ENCODE results near the gene RABEP2.
"Not testable (repeated sequence)": the region's sequence is repeated elsewhere in the genome, so short reads cannot be mapped to it uniquely, and the experiment has no call there.

Gene RABEP2

GRCh38 chr16:28901862-28902261, 23.2 kb downstream of the RABEP2 start:
- DNase-seq, result no peak

DNA sequence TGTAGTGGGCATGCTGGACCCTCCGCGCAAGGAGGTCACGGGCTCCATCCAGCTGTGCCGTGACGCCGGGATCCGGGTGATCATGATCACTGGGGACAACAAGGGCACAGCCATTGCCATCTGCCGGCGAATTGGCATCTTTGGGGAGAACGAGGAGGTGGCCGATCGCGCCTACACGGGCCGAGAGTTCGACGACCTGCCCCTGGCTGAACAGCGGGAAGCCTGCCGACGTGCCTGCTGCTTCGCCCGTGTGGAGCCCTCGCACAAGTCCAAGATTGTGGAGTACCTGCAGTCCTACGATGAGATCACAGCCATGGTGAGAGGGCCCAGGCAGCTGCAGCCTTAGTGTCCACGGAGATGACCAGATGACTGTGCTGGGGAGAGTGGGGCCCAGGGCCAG, 24.4 kb downstream of the RABEP2 start:
- no peak for DNase-seq

- no peak for DNase-seq
Observed at GRCh38 chr16:28899882-28900590, 25.0 kb downstream of the RABEP2 start.

- DNase-seq, result no peak
Observed at GRCh38 chr16:28898942-28899341, 26.1 kb downstream of the RABEP2 start.

- DNase-seq, result no peak
Observed at GRCh38 chr16:28898266-28898665, 26.8 kb downstream of the RABEP2 start.

- no peak for DNase-seq
Observed at GRCh38 chr16:28897826-28898225, 27.2 kb downstream of the RABEP2 start.

GRCh38 chr16:28895609-28896008, 29.4 kb downstream of the RABEP2 start:
- no peak for DNase-seq

- DNase-seq, result no peak
Observed at GRCh38 chr16:28893291-28893690, 31.7 kb downstream of the RABEP2 start.

DNA sequence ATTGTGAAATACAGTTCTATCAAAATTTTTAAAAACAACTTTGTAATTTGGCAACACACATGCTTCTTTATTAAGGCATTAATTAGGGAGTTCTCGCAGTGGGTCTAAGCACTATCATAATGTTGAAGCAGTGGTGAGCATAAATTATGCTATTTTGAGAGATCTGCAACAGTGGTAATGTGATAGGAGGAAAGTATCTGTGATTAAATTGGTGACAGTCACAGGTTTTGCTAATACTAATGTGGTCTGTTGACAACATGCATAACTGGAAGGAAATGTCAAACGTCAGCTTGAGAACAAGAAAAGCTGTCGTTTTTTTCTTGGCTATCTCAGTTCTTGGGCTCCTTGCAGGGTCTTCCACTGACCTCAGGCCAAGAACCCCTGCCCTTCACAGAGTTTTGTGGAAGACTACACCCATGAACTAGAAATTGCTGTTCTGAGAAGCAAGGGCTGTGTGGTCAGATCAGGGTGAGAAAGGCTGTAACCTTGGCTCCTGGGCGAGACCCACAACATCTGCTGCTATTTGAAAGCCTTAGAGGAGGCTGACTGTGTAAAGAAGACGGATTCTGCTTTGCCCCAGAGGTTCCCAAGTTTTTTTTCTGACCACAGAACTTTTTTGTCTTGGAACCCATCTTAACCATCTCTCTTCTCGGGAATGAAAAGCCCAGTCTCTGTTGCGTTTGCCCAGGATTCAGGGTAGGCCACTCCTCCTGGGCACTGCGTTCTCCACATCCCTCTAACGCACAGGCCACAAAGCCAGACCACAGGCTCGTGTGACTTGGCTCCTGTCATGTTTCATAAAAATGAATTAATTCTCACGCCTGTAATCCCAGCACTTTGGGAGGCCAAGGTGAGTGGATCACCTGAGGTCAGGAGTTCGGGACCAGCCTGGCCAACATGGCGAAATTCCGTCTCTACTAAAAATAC, 32.8 kb downstream of the RABEP2 start:
- no peak for DNase-seq

GRCh38 chr16:28890355-28890754, 34.7 kb downstream of the RABEP2 start:
- DNase-seq, result not testable (repeated sequence)

DNA sequence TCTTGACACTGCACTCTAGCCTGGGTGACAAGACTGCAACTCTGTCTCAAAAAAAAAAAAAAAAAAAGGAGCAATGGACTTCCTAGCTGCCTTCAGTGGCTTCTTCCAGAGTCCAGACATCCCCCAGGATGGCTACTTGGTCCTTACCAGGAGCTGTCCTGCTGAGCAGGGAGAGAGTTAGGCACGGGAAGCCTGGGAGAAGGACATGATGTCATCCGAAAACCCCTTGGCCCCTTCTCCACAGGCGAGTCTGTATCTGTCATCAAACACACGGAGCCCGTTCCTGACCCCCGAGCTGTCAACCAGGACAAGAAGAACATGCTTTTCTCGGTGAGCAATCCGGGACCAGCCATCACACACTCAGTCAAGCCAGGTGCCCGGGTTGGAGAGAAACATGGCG, 38.1 kb downstream of the RABEP2 start:
- no peak for DNase-seq

- no peak for DNase-seq
Observed at GRCh38 chr16:28884045-28884444, 41.0 kb downstream of the RABEP2 start.

GRCh38 chr16:28883221-28883996, 41.6 kb downstream of the RABEP2 start:
- no peak for DNase-seq

- peak; percentile 73 for DNase-seq
Observed at GRCh38 chr16:28882551-28883160, 42.4 kb downstream of the RABEP2 start.

GRCh38 chr16:28881565-28881964, 43.5 kb downstream of the RABEP2 start:
- DNase-seq, result not testable (repeated sequence)

DNA sequence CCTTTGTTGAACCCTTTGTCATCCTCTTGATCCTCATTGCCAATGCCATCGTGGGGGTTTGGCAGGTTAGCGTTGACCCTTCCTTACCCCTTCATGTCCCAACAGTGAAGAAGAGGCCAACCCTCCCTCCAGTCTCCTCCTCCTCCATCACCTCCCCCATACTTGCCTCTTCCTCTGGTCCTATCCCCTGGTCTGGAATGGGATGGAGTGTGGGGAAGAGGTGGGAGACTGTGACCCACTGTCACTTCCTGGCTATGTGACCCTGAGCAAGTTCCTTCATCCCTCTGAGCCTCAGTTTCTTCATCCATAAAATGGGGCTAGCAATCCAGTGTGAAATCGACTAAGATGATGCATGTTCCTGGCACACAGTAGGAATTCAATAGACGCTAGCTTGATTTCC, 44.1 kb downstream of the RABEP2 start:
- no peak for DNase-seq

GRCh38 chr16:28880589-28880915, 44.5 kb downstream of the RABEP2 start:
- DNase-seq, result no peak

DNA sequence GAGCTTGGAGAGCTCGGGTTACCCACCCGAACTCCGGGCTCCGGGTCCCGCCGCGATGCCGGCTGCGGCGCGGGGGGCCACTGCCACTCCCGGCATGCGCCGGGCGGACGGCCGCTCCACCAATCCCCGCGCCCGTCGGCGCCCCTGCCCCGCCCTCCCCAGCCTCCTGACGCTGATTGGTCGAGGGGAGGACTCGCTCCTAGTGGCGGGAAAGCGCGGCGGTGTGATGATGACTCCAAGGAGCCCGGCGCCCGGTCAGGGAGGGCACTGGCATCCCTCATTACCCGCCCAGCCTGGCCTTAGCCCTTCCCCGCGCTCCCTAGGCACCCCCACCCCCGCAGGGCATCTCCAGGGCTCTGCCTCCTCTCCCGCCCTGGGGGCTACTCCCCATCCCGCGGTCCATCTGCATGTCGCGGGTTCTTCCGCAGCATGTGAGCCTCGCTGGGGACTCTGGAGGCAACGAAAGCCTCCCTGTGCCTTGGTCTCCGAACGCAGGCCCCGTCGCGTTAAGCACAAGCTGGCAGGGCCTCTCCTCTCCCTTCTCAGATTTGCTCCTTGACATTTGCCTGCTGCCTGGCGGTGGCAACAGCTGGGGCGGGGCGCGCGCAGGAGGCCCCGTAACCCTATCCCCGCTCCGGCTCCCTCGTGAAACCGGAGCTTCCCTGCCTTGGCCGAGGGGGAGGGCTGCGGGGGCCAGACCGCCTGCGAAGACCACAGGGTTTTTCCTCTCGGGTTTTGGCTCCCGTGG, 45.0 kb downstream of the RABEP2 start:
- peak; percentile 93 for DNase-seq

DNA sequence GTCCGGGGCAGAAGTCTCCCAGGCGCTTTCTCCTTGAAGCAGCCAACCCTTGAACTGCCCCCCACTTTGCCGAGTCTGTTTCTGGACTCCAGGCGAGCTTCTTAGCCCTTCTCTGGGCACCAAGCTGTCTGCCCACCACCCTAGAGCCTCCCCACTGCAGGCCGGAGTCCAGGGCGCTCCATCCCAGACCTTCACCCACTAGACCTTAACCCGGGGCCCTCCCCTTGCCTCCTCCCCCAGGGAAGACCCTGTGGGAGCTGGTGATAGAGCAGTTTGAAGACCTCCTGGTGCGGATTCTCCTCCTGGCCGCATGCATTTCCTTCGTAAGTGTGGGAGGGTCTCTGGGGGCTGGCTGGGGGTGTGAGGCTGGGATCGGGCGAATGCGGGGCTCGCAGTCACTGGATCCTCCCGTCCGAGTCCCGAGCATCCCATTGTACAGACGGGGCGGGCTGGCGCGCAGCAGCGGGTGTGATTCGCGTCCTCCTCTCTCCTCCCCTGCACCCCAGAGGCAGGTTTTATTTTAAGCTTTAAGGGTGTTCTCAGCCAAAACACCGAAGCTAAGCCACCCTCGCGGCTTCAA, 45.7 kb downstream of the RABEP2 start:
- peak; percentile 52 for DNase-seq

DNA sequence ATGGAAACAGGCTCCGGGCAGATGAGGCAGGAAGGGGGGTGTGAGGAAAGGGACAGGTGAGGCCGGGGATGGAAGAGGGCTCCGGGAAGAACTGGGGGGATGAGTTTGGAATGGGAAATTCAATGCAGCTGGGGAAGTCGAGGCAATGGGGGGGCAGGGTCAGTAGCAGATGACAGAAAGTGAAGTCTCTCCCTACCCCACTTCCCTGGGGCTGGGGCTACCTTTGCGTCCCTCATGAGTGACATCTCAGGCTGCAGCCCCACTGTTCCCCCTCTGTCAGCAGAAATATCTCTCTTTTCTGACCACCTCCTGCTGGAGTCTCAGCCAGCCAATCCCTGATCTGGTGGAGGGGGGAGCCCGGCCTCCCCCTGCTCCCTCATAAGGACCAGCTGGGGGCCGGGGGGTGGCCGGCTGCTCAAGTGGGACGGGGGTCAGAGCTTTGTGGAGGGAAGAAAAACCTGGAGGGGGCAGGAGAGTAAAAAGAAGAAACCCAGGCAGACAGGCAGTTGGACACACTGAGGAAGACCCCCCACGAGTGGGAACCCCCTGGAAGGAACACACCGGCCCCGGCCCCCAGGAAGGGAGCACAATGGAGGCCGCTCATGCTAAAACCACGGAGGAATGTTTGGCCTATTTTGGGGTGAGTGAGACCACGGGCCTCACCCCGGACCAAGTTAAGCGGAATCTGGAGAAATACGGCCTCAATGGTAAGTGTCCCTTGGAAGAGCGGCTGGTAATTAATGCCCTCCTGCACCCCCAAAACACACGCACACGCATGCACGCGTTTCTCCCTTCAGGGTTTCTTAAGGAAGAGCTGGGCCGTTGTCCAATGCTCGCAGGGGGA, 46.7 kb downstream of the RABEP2 start, which contains the start of gene ATP2A1:
Gene ATP2A1 (plus strand): TSS at position 406 of the 844 bp plus-strand sequence. CDS start 184 bp downstream, at position 590.
- no peak for DNase-seq

GRCh38 chr16:28877655-28878000, 47.4 kb downstream of the RABEP2 start:
- no peak for DNase-seq
